Measurements from ENCODE around the gene CDRT15.
"Not testable (repeated sequence)": the region's sequence is repeated elsewhere in the genome, so short reads cannot be mapped to it uniquely, and the experiment has no call there.

CDRT15 gene

DNA sequence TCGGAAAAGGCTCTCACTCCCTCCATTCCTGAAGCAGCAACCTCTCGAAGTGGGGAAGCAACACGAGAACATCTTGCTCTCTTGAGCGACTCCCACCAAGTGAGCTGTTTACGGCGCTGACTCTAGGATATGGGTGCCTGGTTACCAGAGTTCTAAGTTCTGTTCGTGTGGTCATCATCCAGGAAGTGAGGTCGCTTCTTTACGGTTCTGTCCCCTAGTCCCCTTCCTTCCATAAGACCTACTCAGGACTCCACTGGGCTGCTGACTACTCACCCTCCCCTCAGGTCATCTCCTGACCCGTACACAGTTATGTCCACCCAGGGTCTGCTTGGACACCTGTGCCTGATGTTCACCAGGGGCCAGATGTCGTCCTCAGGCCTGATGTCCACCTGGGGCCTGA is at the start of gene CDRT15:
Gene CDRT15 (minus strand): TSS at position 101 of the 400 bp plus-strand sequence. CDS start 29 bp downstream, at position 72.
- TF ChIP-seq CTCF (IDR thresholded peaks at IDR 0.05), result not testable (repeated sequence)

DNA sequence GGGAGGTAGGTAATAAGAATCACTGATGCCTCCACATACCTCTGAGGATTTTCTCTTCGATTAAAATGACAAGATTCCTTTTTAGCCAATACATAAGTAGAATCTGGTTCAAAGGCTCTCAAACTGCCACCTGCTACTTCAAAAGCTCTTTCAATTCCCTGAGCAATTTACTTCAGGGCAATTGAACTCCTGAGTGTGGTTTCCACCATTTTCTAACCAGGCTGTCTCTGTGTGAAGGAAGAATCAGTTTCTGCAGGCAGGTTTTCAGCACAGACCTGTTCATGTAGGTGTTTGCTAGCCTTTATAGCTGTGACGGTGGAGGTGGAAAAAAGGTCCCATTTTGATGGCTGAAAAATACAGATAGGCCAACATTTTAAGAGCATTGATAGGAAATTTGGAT is 46.1 kb upstream of the CDRT15 start:
- no peak for TF ChIP-seq CTCF (IDR thresholded peaks at IDR 0.05)

- no peak for TF ChIP-seq CTCF (IDR thresholded peaks at IDR 0.05)
Observed at GRCh38 chr17:14281530-14281929, 44.9 kb upstream of the CDRT15 start.

GRCh38 chr17:14276535-14277250 is 40.0 kb upstream of the CDRT15 start:
- TF ChIP-seq CTCF (IDR thresholded peaks at IDR 0.05), result no peak

DNA sequence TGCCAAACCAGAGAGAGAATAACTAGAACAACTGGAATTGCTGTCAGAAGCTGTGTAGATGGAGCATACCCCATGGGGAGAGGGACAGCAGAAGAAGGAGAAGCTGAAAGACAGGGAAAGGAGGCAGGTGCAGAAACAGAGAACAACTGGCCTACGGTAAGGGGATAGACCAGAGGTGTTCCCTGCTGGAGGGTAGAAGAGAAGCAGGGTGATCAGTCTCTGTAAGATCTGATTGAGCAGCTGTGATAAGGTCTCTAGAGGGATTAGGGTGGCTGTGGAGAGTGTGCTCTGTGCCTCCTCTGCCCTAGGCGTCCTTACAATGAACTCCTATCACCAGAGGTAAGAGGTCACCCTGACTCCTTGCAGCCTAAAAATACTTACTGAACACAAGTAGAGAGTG is 33.8 kb upstream of the CDRT15 start:
- no peak for TF ChIP-seq CTCF (IDR thresholded peaks at IDR 0.05)

- no peak for TF ChIP-seq CTCF (IDR thresholded peaks at IDR 0.05)
Observed at GRCh38 chr17:14269473-14269872, 32.8 kb upstream of the CDRT15 start.

DNA sequence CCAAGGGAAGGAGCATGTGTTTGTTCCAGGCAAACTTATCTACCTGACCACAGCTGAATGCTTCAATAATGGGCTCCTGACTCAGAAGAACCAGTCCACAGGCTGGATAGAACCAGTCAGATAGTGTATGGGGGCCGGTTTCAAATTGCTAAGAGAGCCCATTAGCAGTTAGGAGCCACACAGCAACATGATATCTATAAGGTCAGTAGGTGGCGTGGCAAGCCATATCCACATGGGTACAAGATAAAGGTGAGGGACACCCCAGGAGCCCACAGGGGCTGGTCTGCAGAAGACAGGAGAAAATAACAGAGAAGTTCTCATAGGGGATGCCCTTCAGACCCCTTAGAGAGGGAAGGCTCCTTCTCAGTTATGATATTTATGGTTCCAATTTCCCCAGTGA is 31.6 kb upstream of the CDRT15 start:
- no peak for TF ChIP-seq CTCF (IDR thresholded peaks at IDR 0.05)

DNA sequence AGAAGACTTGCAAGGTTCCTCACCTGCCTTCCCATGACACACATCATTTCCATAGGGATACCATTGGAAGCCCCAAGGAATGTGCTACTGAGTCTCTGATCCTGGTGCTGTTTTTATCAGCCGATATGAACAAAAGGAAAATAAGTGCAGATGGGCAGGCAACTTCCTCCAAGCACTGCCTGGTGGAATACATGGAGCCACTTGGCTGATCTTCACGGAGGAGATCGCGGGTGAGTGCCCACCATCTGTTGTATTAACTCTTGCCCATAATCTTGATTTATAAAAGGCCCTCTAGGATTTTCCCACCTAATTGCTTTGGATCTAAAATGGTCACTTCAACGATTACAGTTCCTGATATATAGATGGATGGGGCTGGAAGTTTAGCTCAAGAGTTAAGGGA is 24.7 kb upstream of the CDRT15 start:
- TF ChIP-seq CTCF (IDR thresholded peaks at IDR 0.05), result no peak

Data from LNCAP (cell line).